ENCODE data around the gene SRM. TPM values are rescaled to one million over a fixed set of nuclear protein-coding genes. Genes with fewer than 3 reads are reported as not detected.
"Not testable (repeated sequence)": the region's sequence is repeated elsewhere in the genome, so short reads cannot be mapped to it uniquely, and the experiment has no call there.

The SRM gene
- total RNA-seq, 2 donors from 2014 or later, result 58.8 to 77.5 TPM

DNA sequence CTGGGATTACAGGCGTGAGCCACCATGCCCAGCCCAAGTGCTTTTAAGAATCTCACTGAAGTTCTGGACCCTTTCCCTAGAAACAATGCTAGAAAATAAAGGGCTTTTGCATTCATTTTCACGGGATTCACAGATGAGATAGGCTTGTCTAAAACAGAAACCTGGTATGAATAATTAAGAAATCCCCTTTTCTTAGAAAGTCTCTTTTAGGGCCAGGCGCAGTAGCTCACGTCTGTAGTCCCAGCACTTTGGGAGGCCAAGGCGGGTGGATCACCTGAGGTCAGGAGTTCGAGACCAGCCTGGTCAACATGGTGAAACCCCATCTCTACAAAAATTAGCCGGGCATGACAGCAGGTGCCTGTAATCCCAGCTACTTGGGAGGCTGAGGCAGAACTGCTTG, 13.6 kb upstream of the SRM start:
- not testable (repeated sequence) for DNase-seq; H3K4me3 Mint-ChIP-seq; H3K27me3 Mint-ChIP-seq (ENCODE audit: low read depth); H3K9me3 Mint-ChIP-seq
- Mint-ChIP-seq H3K4me1 (ENCODE audit: low read depth) (peaks cover 10% of the 10 kb centered on the region), H3K36me3 (ENCODE audit: insufficient read depth in 2 of 2) (peaks cover 6 to 24% of the 10 kb centered on the region in 2 donors), H3K27ac (peak overlapping the region; percentile 28)
- ATAC-seq (replicated peaks in 1 of 2), result peak; percentile 67 to 84

DNA sequence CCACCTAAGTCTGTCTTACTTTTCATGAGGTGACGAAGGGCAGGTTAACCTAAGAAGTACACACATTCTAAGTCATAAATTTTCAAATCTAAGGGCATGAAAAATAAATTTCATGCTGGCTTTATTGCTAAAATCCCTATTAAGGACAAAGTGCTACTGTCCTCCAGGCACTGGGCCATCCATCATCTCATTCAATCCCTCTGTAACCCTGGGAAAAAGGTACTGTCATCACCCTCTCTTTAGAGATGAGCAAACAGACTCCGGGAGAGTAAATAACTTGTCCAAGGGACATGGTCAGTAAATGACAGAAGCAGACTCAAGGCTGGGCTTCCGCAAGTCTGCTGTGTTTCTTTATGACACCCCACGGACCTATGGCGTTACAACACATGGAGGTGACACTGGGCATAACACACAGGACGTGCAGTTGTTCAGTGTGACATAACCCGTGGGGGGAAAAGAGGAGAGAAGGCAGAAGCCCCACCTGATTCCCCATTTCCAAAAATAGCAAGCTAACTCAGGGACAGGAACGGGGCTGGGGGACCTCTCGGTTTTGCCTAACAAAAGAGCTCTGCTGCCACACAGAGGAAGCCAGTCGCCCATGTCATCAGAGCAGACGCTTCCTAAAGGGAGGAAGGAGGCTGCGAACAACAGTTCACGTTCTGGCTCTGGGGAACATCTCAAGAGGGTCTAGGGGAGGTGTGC, 12.5 kb upstream of the SRM start:
- ATAC-seq (replicated peaks in 1 of 2) (no peak), DNase-seq (no peak)
- Mint-ChIP-seq H3K4me1 (ENCODE audit: low read depth) (peaks cover 10% of the 10 kb centered on the region), H3K9me3 (no peaks in the 10 kb centered on the region), H3K27me3 (ENCODE audit: low read depth) (no peaks in the 10 kb centered on the region), H3K4me3 (no peak overlapping the region), H3K36me3 (ENCODE audit: insufficient read depth in 2 of 2) (peaks cover 6 to 21% of the 10 kb centered on the region in 2 donors), H3K27ac (no peak overlapping the region)

DNA sequence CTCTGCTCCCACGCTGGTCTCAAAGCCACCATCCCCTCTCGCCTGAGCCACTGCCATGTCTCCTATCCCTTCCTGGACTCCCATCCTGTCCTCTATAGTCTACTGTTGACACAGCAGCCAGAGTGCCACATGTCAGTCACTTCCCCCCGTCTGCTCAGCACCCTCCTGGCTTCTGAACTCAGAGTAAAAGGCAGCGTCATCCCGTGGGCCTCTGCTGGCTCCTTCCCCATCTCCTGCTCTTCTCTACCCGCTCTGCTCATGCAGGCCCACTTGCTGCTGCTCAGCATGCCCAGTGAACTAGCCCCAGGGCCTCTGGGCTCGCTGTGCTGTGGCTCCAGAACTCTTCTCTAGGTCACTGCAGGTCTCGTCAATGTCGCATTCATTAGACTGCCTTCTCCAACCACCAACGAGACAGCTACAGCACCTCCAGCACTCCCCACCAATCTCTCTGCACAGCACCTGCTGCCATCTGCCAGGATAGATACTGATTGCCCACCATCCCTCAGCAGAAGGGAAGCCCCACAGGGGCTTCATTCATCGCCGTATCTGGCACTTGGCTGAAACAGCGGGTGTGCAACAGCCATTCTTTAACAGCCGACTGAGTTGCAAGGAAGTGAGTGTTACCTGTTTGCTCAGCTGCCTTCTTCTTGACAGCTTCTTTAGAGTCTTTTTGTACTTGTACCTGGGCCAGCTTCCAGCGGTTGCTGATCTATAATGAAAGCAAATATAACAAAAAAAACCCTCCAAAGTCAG, 11.8 kb upstream of the SRM start:
- Mint-ChIP-seq H3K36me3 (ENCODE audit: insufficient read depth in 2 of 2) (peaks cover 6 to 25% of the 10 kb centered on the region in 2 donors), H3K4me1 (ENCODE audit: low read depth) (peaks cover 10% of the 10 kb centered on the region), H3K9me3 (no peaks in the 10 kb centered on the region), H3K27ac (peak overlapping the region; percentile 8), H3K4me3 (no peak overlapping the region), H3K27me3 (ENCODE audit: low read depth) (no peaks in the 10 kb centered on the region)
- ATAC-seq (replicated peaks in 1 of 2) (no peak), DNase-seq (no peak)

DNA sequence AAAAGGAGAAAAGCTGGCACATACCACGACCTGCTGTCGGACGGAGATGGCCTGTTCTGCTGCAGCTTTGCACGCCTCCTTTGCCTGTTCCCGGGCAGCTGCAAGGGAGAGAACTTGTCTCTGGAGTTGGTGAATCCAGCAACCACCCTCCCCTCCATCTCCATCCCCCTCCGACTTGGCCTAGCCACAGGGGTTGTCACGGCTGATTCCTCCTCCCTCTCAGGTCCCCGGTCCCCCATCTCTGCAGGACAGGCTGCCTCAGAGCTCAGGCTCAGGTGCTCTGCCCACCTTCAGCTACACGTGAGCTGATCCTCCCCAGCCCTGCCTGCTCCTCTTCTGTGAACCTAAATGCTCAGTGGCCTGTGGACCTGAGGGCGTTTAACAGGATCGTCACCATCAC, 11.1 kb upstream of the SRM start:
- H3K27ac Mint-ChIP-seq, result no peak overlapping the region
- DNase-seq (no peak), ATAC-seq (replicated peaks in 1 of 2) (no peak)
- no peaks in the 10 kb centered on the region for H3K27me3 Mint-ChIP-seq (ENCODE audit: low read depth)
- peaks cover 10% of the 10 kb centered on the region for H3K4me1 Mint-ChIP-seq (ENCODE audit: low read depth)
- H3K4me3 Mint-ChIP-seq, result no peak overlapping the region
- no peaks in the 10 kb centered on the region for H3K9me3 Mint-ChIP-seq
- peaks cover 4 to 27% of the 10 kb centered on the region in 2 donors for H3K36me3 Mint-ChIP-seq (ENCODE audit: insufficient read depth in 2 of 2)

DNA sequence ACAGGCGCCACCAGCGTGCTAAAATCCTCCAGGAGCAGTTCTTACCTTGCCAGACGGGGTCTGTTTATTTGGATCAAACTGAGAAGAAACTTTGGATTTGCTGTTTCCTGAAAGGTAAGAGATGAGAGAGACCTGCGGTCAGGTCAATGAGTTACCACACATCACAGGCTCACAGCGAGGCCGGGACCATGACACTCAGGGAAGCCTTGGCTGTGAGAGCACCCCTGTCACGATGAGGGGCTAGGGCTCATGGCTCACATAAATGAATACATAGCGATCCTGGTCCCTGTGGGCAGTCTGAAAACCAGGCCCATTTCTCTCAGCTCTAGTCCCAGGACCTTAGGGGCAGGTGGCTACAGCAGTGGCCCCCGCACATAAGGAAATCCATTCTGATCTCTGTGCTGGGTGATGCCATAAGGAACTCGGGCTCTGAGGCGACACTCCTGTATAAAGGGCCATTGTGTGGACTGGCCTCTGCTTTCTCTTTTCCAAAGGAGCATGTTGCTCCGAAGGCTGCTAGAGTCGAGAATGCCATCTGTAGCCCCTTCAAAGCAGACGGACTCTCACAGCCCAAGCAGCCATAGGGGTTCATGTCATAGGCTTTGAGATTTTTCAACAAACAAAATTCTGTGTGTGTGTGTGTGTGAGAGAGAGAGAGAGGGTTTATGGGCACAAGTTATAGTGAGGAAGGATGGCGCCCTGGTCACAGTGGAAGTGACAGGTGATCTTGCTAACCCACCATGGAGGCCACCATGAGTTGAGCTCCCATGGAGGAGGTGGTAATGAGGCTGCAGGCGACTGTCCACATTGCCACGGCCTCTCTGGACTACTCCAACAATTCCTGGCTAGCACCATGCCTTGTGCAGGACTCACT, 9.0 kb upstream of the SRM start:
- DNase-seq (no peak), ATAC-seq (replicated peaks in 1 of 2) (no peak)
- no peaks in the 10 kb centered on the region for H3K9me3 Mint-ChIP-seq
- no peak overlapping the region for H3K4me3 Mint-ChIP-seq
- H3K36me3 Mint-ChIP-seq (ENCODE audit: insufficient read depth in 2 of 2), result peaks cover 4 to 34% of the 10 kb centered on the region in 2 donors
- peaks cover 5% of the 10 kb centered on the region for H3K4me1 Mint-ChIP-seq (ENCODE audit: low read depth)
- H3K27me3 Mint-ChIP-seq (ENCODE audit: low read depth), result no peaks in the 10 kb centered on the region
- no peak overlapping the region for H3K27ac Mint-ChIP-seq

DNA sequence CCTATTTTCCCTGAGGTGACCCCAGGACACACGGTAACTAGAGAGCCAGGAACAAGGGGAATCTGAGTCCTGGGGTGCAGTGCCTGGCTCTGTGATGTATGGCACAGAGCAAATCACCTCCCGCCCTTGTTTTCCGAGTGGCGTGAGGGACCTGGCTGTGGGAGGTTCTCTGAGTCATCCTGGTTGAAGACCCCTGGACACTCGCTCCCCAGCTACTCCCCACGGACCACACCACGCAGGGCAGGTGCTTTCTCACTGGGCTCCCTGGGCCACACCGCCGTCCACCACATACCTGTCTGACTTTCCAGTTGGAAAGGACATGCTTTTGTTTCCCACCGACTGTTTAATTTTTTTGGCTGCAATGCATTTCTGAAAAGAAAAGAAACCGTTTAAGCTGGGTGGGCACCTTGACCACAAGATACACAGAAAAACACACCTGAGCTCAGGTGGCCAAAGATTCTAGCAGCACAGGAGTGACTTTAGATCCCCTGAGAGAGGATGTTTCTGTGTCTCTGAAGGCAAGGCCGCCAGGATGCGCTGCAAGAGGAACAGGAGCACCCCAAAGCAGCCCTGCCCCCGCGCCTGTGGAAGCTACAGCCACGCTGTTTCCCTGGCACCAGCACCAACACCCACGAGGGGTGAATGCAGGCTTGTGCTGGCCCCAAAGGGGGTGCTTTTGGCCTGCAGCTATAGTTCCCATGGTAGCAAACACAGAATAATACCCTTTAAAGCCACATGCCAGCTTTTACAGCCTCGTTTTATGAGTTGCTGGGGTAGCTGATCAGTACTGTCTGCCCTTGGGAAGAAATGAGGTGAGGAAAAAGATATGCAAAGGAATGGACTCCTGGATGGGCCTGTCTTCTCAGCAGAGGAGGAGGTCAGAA, 8.1 kb upstream of the SRM start:
- ATAC-seq (replicated peaks in 1 of 2) (no peak), DNase-seq (no peak)
- Mint-ChIP-seq H3K27ac (no peak overlapping the region), H3K4me3 (no peak overlapping the region), H3K27me3 (ENCODE audit: low read depth) (no peaks in the 10 kb centered on the region), H3K36me3 (ENCODE audit: insufficient read depth in 2 of 2) (peaks cover 4 to 32% of the 10 kb centered on the region in 2 donors), H3K4me1 (ENCODE audit: low read depth) (peaks cover 9% of the 10 kb centered on the region), H3K9me3 (no peaks in the 10 kb centered on the region)

DNA sequence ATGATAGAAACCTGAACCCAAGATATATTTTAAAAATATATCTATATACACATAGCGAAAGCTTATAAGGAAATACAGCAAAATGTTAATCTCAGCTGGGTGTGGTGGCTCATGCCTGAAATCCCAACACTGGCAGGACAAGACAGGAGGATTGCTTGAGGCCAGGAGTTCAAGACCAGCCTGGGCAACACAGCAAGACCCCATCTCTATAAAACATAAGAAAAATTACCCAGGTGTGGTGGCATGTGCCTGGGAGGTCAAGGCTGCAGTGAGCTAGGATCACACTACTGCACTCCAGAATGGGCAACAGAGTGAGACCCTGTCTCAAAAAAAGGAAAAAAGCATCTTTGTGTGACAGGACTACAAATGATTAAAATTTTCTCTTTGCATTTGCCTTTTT, 6.0 kb upstream of the SRM start:
- Mint-ChIP-seq H3K9me3 (no peaks in the 10 kb centered on the region), H3K4me3 (no peak overlapping the region), H3K27ac (no peak overlapping the region), H3K36me3 (ENCODE audit: insufficient read depth in 2 of 2) (peaks cover 4 to 24% of the 10 kb centered on the region in 2 donors), H3K4me1 (ENCODE audit: low read depth) (peaks cover 31% of the 10 kb centered on the region), H3K27me3 (ENCODE audit: low read depth) (no peaks in the 10 kb centered on the region)
- ATAC-seq (replicated peaks in 1 of 2) (no peak), DNase-seq (no peak)

DNA sequence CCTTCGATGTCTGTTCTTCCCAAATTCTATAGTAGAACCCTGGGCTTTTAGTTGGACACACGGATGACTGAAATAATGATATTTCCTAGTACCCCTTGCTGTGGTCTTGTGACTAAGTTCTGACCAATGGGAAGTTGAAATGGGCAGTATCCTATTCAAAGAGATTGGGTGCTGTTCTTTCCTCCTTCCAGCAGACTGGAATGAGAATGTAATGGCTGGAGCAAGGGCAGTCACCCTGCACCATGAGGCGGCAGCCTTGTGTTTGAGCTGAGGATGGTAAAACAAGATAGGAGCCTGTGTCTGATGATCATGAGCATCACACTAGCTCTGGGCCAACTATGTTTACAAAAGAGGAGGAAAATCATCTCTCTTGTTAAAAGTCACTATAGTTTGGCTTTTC, 5.1 kb upstream of the SRM start:
- DNase-seq (no peak), ATAC-seq (replicated peaks in 1 of 2) (no peak)
- Mint-ChIP-seq H3K36me3 (ENCODE audit: insufficient read depth in 2 of 2) (peaks cover 4 to 24% of the 10 kb centered on the region in 2 donors), H3K4me3 (no peak overlapping the region), H3K4me1 (ENCODE audit: low read depth) (peaks cover 36% of the 10 kb centered on the region), H3K9me3 (no peaks in the 10 kb centered on the region), H3K27me3 (ENCODE audit: low read depth) (no peaks in the 10 kb centered on the region), H3K27ac (no peak overlapping the region)

DNA sequence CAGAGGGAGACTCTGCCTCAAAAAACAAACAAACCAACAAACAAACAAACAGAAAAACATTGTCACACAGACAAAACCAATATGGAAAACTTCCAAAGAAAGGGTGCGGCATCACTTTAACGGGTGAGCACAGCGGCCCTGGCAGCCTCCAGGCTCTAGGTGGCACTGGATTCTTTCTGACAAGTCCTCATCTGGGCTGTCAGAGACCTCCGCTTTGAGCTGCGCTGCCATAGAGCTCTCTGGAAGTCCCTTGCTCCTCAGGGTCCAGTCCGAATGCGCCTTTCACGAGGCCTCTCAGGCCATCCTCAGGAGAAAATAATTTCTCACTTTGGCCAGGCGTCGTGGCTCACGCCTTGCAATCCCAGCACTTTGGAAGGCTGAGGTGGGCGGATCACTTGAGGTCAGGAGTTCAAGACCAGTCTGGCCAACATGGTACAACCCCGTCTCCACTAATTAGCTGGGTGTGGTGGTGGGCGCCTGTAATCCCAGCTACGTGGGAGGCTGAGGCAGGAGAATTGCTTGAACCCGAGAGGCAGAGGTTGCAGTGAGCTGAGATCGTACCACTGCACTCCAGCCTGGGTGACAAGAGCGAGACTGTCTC, 4.2 kb upstream of the SRM start:
- H3K27me3 Mint-ChIP-seq (ENCODE audit: low read depth); ATAC-seq (replicated peaks in 1 of 2); DNase-seq; H3K9me3 Mint-ChIP-seq; H3K27ac Mint-ChIP-seq; H3K4me3 Mint-ChIP-seq: not testable (repeated sequence)
- peaks cover 6 to 23% of the 10 kb centered on the region in 2 donors for H3K36me3 Mint-ChIP-seq (ENCODE audit: insufficient read depth in 2 of 2)
- peaks cover 39% of the 10 kb centered on the region for H3K4me1 Mint-ChIP-seq (ENCODE audit: low read depth)

DNA sequence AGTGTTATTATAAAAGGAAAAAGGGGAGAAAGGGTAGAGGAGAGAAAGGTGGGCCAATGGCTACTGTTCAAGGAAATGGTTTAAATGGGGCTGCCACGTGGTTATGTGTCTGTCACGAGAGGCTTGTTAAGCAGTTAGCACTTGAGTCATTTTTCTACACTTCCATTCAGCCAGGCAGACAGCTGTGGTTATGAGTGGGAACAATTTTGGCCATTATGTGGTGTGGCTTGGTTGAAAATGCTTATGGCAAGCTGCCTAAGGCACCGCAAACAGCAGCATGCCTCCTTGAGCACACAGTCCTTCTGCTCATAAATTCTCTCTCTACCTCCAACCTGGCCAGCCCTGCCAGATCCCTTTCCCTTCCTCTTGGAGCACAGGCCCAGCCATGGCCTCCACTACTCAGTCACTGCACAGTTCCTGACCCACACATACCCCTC, 3.2 kb upstream of the SRM start:
- DNase-seq (peak; percentile 57 to 60), ATAC-seq (replicated peaks in 1 of 2) (peak; percentile 26 to 29)
- H3K27ac Mint-ChIP-seq, result peak overlapping the region; percentile 87
- no peaks in the 10 kb centered on the region for H3K27me3 Mint-ChIP-seq (ENCODE audit: low read depth)
- H3K36me3 Mint-ChIP-seq (ENCODE audit: insufficient read depth in 2 of 2), result peaks cover 6 to 25% of the 10 kb centered on the region in 2 donors
- peaks cover 50% of the 10 kb centered on the region for H3K4me1 Mint-ChIP-seq (ENCODE audit: low read depth)
- peak overlapping the region; percentile 59 to 72 for H3K4me3 Mint-ChIP-seq
- no peaks in the 10 kb centered on the region for H3K9me3 Mint-ChIP-seq

DNA sequence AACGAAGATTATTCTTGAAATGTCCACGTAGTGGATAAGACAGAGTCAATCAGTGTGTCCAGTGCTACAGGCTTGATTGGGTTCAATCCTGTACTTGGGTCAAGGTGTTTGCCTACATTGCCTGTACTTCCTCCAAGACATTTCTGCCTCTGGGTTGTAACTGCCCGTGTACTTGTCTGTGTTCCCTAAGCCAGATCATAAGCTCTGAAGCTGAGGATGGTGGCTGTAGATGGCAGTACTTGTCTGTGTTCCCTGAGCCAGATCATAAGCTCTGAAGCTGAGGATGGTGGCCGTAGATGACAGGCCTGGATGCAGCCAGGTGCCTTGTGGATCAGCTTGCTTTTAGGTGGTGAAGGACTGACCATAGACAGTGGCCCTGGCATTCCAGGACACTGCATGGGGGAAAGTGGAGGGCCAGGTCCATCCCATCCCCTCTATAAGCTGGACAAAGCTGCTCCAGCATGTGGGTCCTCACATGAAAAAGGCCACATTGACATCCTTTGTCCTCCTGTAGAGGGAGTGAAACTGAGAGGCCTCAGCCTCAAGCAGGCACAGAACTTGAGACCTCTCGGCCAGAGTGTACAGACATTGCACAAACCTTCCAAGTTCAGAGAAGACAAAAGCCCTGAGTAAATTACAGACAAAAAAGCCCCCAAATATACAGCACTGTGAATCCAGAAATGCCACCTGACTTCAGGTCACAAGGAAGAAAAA, 2.0 kb upstream of the SRM start:
- Mint-ChIP-seq H3K36me3 (ENCODE audit: insufficient read depth in 2 of 2) (peaks cover 6 to 25% of the 10 kb centered on the region in 2 donors), H3K27me3 (ENCODE audit: low read depth) (no peaks in the 10 kb centered on the region), H3K9me3 (no peaks in the 10 kb centered on the region), H3K4me3 (peak overlapping the region; percentile 92 to 98), H3K27ac (peak overlapping the region; percentile 51), H3K4me1 (ENCODE audit: low read depth) (peaks cover 60% of the 10 kb centered on the region)
- ATAC-seq (replicated peaks in 1 of 2), result no peak
- DNase-seq, result no peak

All from activated T-cell treated with anti-CD3 and anti-CD28 coated beads, Interleukin-2, amount 50 U/mL, for 72 hours (primary cell).